ENCODE data around the gene RSBN1.
A peak's percentile ranks its signal among the peaks of the same experiment; 100 is the strongest.
"Not testable (repeated sequence)": the region's sequence is repeated elsewhere in the genome, so short reads cannot be mapped to it uniquely, and the experiment has no call there.

Gene RSBN1

DNA sequence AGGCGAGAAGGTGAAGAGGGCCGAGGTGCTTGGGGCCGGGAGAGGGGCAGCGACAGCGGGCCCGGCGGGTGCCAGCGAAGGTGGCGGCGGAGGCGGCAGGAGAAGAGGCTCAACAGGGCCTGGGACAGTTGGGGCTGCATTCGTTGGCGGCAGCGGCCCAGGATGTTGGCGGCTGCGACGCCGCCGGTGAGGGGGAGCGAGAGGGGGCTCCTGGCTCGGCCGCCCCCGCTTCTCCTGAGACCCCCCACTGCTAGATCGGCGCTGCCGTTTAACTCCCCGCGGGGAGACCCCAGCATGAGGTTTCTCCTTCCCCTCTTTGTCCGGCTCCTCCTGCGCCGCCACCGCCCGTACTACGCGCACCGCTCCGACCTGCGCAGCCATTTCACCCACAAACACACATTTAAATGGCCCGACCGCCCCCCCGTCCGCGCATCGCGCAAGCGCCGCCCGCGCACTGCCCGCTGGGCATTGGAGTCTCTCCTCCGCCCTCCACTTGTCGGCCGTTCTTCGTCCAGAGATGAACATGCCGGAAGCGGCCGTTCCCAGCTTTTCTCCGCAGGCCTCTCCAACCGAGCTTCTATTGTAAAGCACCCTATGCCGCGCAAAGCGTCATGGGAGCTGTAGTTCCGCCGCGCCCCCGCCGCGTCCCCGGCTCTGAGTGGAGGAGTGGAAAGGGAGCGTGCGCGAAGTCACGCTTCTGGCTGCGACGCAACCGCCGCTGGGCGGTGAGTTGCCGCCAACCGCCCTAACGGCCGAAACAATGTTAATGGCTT is at the start of gene RSBN1:
Gene RSBN1 (minus strand): TSS at position 589 of the 773 bp plus-strand sequence. CDS start 64 bp downstream, at position 525.
- DNase-seq (ENCODE audit: low spot score) = peak; percentile 99

DNA sequence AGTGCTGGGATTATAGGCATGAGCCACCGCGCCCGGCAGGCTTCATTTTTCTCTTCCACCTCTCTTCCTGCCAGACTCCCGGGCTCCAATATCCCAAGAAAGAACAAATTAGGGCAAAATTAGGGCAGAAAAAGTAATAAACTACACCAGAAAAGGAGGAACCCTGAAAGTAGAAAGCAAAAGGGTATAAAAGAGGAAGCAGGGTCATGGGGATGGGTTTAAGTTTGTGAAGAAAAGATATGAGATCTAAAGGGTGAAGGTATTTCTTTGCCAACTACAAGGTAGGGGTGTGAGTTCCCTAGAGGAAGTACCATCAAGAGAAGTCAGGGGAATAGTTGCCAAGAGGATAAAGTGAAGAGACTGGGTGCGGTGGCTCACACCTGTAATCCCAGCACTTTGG is 49.4 kb upstream of the RSBN1 start:
- no peak for DNase-seq (ENCODE audit: low spot score)

DNA sequence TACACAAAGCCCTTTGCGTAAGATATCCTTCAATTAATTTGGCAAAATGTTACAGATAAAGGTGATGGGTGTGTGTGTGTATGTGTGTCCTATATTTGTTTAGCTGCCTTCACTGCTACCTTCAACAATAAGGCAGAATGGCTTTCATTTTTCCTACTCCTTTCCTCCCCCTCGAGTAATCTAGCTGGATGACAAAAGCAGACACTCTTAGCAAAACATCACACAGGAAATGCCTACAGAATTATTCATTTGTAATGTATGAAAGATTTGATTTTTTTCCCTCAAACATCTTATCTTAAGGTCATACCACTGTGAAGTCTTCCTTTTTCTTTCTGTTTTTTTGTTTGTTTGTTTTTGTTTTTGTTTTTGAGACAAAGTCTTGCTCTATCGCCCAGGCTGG is 48.6 kb upstream of the RSBN1 start:
- no peak for DNase-seq (ENCODE audit: low spot score)

DNA sequence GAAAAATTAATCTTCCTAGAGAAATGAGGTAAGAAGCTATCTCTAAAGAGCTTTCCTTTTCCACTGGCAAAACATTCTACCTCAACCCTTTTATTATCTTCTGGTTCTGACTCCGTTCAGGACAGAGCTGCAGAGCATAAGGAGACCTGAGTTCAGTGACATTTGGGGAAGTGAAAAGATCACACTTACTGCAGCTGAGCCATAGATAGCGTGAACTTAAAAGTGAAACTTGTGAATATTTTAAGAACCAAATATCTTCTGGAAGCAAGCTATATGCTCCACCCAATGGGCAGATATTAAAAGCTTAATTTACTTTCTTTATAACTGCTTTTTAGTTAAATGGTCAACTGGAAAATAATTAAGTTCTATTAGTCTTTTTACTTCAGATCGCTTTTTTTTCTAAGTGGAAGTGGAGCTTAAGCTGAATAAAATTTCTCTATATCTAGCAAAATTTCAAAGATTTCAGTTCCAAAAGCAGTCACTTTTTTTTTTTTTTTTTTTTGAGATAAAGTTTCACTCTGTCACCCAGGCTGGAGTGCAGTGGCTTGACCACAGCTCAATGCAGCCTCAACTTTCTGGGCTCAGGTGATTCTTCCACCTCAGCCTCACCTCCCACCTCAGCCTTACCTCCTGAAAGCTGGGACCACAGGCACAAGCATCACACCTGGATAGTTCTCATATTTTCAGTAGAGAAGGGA is 47.4 kb upstream of the RSBN1 start:
- DNase-seq (ENCODE audit: low spot score) = no peak

DNA sequence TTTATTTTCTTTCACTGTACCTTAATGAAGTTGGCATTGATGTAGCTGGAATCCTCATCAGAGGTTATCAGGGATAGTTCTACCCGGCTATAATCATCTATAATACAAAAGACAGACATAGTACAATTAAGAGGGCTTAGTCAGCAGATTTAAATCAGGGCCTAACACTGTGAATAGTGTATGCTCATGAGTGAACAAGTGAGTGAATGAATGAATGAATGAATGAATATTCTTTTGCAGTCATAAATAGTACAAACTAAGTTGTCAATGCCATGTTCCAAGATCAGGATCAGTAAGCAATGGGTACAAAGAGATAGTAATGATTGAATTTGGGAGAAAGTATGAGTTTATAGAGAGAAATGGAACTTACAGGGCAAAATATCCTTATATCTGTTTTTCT is 46.7 kb upstream of the RSBN1 start:
- no peak for DNase-seq (ENCODE audit: low spot score)

DNA sequence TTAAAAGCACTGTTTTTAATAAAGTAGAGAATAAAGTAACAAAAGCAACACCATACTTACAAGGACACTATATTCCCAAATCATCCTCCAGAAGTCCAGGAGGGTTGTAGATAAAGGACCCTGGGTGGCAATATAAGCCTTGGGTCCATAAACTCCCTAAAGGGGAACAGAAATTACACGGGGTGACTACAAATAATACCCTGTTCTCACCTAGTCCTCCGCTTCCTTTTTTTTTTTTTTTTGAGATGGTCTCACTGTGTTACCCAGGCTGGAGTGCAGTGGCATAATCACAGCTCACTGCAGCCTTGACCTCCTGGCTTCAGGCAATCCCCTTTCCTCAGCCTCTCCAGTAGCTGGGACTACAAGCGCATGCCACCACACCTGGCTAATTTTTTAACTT is 46.1 kb upstream of the RSBN1 start:
- no peak for DNase-seq (ENCODE audit: low spot score)

DNA sequence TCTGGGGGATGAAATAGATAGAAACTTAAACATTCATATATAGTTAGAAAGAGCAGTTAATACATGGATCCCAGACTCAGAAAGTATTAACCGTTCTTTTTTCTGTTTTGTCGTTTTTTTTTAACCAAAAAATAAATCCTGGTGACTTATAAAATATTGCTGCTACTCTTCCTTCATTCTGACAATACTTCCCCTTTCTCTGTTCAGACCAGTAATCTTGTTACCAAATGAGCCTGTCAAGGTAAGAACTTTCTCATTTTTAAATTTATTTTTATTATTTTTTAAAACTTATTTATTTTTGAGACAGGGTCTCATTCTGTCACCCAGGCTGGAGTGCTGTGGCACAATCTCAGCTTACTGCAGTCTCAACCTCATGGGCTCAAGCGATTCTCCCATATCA is 45.5 kb upstream of the RSBN1 start:
- no peak for DNase-seq (ENCODE audit: low spot score)

DNA sequence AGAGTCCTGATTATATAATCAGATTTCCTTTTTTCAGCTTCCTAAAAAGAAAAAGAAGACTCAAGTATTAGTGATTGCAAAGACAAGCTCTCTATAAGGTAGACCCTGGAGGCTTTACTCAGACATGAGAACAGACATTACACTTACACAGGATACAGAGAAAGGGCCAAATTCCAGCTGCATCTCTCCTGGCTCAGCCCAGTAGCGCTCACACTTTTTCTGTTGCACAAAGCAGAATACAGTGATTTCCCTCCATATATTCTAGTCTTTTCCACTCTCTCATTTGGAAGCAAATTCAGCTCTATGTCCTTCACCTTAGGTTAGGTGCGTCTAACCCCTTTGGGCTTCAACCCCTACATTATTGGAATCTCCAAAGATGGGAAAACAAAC is 44.1 kb upstream of the RSBN1 start:
- no peak for DNase-seq (ENCODE audit: low spot score)

DNA sequence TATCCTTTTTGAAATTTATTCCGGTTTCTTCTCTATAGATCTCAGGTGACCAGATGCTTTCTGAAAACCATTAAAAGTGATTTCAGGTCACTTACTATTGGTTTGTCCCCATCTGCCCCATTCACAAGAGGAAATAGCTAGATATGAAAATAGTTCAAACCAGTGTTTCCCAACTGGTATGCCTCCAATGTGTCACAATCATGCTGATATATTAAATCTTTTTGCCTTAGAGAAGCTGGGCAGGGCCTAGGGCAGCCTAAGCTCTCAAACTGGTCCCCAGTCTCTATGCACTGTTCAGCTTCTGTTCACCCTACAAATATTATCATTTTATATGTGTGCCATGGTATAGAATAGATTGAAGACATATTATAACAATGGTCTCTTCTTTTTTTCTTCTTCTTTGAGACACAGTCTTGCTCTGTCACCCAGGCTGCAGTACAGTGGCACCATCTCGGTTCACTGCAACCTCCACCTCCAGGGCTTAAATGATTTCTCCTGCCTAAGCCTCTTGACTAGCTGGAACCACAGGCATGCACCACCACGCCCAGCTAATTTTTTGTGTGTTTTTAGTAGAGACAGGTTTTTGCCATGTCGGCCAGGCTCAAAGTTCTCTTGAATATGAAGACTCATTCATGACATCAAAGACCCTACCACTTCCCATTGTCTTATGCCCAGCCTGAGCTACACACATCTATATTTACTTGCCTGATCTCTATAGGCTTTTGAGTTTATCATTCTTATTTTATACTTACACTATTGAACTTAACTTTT is 43.5 kb upstream of the RSBN1 start:
- DNase-seq (ENCODE audit: low spot score) = no peak

DNA sequence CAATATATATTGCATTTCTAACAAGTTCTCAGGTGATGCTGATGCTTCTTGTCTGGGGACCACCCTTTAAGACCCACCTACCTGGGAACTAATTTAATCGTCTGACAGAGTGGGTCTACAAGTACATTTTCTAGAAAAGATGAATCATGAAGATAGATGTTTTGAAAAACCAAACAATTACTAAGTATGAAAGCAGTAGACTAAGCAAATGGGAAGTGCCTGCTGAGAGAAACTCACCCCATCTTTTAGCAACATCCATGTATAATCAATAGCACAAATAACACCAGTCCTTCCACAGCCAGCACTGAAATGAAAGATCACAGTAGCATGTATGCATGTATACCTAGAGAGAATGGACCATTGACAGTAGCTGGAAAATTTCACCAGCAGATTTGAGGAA is 42.0 kb upstream of the RSBN1 start:
- DNase-seq (ENCODE audit: low spot score) = no peak

DNA sequence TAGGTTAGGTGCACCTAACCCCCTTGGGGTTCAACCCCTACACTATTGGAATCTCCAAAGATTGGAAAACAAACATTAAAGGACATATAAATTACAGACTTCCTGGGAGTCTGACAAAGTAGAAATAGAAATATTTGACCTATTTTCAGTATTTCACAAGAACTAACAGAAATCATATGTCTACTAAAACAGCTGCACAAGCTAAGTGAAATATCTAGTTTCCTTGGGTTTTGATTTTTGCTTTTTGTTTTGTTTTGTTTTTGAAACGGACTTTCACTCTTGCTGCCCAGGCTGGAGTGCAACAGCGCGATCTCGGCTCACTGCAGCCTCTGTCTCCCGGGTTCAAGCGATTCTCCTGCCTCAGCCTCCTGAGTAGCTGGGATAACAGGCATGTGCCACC is 40.4 kb upstream of the RSBN1 start:
- DNase-seq (ENCODE audit: low spot score) = not testable (repeated sequence)

DNA sequence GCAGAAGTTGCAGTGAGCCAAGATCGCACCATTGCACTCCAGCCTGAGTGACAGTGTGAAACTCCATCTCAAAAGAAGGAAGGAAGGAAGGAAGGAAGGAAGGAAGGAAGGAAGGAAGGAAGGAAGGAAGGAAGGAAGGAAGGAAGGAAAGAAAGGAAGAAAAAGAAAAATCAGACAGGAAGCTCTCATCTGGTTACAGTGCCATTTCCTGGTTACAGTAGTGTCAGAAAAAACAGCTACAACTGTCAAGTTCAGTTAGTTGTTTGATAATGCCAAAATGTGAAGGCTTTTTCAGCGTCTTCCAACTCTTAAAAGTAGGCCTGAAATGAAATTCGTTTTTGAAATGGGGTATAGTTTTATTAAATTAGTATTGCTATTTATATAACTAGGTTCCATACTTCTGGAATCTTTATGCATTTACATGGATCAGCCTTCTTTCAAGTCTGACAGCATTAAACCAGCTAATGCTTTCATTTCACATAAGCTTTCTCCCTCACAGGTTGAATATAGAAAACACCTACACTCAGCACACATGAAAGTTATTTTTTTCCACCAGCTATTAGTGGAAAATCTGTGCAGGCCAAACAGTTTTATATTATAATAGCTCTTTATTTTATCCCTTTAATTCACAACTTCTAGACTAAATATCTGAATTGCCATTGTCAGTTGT is 38.0 kb upstream of the RSBN1 start:
- no peak for DNase-seq (ENCODE audit: low spot score)

DNA sequence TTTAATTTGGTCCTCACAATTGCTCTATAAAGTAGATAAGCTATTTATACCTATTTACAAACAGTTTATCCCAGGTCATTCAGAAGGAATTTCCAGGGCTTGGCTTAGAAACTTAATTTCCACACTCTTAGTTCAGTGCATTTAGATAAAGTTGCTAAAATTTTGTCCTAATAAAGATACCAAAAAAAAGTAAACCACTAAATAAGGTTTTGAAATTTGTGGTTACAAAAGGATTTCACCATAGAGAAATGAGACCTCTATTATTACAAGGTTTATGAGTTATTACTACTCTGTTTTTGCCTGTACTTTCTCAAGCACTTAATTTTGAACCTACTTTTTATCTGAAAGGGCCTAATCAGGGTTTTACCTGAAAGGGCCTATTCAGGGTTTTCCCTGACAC is 36.8 kb upstream of the RSBN1 start:
- no peak for DNase-seq (ENCODE audit: low spot score)

DNA sequence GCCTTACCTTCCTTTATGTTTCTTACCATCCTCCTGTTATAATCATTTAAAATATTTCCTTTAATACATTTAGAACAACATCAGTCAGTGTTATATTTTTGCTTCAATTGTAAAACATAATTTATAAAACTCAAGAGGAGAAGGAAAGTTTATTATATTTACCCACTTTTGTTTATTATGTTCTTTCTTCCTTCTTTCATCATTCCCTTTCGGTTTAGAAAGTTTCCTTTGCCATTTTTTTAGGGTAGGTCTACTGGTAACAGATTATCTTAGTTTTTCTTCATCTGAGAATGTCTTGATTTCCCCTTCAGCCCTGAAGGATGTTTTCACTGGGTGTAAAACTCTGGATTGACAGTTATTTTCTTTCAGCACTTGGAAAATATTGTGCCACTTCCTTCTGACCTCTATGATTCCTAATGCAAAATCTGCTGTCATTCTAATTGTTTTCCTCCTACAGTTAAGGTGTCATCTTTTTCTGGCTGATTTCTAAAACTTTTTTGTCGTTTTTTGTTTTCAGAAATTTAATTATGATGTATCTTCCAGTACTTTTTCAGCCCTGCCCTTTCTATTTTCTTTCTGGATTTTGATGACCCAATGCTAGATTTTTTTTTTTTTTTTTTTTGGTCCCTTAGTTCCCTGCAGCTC is 34.2 kb upstream of the RSBN1 start:
- no peak for DNase-seq (ENCODE audit: low spot score)

DNA sequence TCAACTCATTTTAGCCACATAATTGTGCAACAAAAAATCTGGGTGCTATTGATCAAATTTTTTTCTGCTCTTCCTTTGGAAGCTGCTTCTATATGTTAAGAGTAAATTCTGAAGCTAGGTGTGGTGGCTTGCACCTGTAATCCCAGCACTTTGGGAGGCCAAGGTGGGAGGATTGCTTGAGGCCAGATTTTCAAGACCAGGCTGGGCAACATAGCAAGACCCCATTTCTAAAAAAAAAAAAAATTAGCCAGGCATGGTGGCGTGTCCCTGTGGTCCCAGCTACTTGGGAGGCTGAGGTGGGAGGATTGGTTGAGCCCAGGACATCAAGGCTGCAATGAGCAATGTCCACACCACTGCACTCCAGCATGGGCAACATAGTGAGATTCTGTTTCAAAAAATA is 24.3 kb upstream of the RSBN1 start:
- no peak for DNase-seq (ENCODE audit: low spot score)

DNA sequence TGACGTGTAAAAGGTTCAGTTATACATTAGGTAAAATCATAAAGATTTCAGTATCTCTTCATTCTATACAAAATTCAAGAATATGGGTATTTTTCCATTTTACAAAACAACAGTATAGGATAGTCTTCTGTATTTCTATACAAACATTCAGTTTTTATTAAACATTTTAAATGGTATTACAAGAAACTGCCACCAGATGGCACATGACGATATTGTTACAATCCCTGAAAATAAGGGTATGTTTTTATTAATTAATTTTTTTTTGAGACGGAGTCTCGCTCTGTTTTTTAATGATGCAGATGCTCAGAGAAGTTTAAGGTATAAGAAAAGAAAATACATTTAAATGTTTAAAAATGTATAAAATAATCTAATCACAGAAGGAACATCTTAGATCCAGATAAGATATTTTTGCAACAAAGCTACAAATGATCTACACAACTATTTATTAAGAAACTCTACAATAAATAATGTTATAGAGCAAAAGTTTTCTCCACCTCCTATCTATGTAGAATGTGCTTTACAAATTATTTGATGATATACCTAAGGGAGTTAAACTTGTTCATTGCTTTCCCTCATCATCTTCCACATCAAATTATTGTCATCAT is 23.5 kb upstream of the RSBN1 start:
- no peak for DNase-seq (ENCODE audit: low spot score)

DNA sequence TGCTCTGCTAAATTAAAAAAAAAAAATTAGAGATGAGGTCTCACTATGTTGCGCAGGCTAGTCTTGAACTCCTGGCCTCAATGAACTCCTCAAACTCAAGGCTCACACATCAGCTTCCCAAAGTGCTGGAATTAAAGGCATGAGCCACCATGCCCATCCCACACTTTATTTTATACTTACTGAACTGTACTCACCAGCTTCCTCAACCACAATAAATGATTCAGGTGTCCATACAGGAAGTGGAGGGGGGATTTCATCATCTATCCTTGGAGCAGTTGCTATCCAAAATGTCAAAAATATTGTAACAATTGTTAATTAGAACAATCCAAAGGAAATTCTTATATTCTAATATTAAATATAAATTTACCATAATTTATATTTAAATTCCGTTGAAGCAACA is 22.4 kb upstream of the RSBN1 start:
- no peak for DNase-seq (ENCODE audit: low spot score)

DNA sequence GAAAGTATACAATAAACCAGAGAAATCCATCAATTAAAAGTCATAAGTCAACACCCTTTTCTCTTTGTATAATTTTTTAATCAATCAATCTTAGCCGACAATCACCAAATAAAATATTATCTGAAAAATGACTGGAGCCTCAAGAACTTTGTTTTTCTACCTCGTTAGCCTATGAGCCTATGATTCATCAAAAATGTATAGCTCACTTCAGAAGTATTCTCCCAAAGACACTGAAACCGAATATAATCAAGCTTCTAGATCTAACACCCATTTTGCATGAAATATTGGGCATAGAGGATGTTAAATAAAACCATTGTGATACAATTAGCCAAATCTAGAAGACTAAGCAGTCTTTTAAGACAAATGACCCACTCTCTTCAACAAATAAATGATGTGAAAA is 17.8 kb upstream of the RSBN1 start:
- no peak for DNase-seq (ENCODE audit: low spot score)

DNA sequence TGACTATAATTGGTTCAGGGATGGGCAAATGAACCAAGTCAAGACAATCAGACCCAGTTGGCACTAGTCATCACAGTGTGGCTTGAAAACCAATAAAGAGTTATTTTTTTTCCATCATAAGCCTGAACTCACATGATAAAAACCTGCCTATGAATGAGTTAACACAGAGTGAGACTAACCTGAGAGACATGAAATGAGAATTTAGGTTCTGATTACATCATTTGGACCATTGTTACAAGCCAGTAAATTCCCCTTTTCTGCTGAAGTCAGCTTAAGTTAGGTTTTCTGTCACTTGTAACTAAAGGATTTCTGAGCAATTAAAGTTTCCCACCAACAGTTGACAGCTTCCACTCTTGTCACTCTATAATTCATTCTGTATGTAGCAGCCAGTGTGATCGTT is 9.6 kb upstream of the RSBN1 start:
- DNase-seq (ENCODE audit: low spot score) = no peak

DNA sequence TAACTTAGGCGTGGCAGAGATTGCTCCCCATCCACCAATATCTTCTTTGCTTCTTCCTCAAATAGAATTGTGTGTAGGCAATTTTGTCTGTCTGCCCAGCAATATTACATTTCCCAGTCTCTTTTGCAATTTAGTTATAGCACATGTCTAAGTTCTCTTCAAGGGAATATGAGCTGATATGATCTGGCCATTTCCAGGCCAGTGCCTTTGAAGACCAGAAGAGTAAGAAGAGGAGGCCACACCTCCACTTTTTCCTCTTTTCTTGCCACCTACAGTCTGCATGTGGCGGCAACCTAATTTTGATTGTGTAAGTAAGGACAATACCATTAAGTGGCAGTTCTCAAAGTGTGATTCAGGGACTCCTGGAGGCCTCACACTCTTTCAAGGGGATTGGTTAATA is 6.3 kb upstream of the RSBN1 start:
- no peak for DNase-seq (ENCODE audit: low spot score)

DNA sequence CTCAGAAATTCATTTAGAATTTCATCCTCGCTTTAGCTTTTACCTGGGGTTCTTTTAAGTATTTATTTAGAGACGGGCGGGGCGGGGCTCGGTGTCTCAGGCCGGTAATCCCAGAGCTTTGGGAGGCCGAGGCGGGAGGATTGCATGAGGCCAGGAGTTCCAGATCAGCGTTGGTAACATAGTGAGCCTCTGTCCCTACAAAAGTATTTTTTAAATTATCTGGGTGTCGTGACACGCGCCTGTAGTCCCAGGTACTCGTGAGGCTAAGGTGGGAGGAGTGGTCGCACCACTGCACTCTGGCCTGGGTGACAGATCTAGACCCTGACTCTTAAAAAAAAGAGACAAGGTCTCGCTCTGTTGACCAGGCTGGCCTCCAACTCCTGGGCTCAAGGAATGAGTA is 942 bp upstream of the RSBN1 start:
- DNase-seq (ENCODE audit: low spot score) = no peak

All from ecto neural progenitor cell (in vitro differentiated cells).